ENCODE data around the gene SLC11A1.

DNA sequence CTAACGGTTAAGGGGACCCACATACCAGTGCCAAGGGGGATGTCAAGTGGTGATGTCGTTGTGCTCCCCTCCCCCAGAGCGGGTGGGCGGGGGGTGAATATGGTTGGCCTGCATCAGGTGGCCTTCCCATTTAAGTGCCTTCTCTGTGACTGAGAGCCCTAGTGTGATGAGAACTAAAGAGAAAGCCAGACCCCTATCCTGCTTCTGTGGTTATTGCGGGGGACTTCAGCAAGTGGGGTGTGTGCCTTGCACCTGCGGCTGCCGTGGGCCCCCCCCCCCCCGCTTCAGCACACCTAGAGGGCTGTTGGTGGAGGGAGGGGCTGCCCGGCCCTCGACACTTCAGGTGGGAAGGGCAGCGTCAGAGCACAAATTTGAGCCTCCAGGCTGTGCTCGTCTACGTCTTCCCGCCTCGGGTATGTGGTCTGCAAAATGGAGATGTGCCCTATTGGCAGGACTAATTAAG is 23.7 kb downstream of the SLC11A1 start:
- TF ChIP-seq, protein P1, sequence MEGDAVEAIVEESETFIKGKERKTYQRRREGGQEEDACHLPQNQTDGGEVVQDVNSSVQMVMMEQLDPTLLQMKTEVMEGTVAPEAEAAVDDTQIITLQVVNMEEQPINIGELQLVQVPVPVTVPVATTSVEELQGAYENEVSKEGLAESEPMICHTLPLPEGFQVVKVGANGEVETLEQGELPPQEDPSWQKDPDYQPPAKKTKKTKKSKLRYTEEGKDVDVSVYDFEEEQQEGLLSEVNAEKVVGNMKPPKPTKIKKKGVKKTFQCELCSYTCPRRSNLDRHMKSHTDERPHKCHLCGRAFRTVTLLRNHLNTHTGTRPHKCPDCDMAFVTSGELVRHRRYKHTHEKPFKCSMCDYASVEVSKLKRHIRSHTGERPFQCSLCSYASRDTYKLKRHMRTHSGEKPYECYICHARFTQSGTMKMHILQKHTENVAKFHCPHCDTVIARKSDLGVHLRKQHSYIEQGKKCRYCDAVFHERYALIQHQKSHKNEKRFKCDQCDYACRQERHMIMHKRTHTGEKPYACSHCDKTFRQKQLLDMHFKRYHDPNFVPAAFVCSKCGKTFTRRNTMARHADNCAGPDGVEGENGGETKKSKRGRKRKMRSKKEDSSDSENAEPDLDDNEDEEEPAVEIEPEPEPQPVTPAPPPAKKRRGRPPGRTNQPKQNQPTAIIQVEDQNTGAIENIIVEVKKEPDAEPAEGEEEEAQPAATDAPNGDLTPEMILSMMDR (IDR thresholded peaks at IDR 0.05): no peak
- no peak for TF ChIP-seq POLR2A (IDR thresholded peaks at IDR 0.05)

Measured in lower leg skin (tissue), 3 donors.